Stimulated activated CD8-positive, alpha-beta memory T cell treated with anti-CD3 and anti-CD28 coated beads, Interleukin-4, amount 100 ng/mL, for 48 hours (primary cell): Measurements from ENCODE around the gene C13orf42.
"Not testable (repeated sequence)": the region's sequence is repeated elsewhere in the genome, so short reads cannot be mapped to it uniquely, and the experiment has no call there.

Experiments used
- DNase-seq: peaks from one replicate; pipeline ENCODE4 v3.0.0-alpha.2; 2020

Gene C13orf42

DNA sequence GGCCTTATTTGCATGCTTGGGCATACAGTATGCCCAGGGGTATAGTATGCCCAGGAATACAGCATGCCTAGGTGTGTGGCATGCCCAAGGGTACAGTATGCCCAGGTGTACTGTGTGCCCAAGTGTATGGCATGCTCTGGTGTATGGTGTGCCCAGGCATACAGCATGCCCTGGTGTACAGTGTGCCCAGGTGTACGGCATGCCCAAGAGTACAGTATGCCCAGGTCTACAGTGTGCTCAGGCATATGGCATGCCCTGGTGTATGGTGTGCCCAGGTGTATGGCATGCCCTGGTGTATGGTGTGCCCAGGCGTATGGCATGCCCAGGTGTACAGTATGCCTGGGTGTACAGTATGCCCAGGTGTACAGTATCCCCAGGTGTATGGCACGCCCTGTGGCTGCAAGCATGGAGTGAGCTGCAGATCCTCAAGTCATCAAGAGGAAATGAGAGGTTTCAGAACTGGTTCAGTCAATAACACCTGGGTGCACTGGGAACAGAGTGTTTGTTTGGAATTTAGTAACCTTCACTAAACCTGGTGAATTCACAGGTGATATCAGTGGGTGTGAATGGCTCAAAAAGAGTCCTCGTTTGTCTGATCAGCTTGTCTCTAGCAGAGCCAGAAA, 7.8 kb upstream of the C13orf42 start:
- no peak for DNase-seq

DNA sequence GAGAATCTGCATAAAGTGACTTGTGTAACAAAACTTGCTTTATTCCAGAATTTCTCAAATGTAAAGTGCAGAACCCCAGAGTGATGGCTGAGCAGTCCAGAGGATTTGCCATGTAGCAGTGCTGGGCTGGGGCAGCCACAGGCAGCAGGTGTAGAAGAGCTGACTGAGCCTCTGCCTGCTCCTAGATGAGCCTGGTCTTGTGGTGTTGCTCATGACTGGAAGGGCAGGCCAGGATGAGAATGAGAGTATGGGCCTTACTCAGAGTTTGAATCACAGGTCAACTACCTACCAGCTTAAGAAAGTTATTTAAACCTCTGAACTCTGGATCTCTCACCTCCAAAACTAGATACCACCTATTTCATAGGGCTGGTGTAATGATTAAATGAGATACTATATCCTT, 2.9 kb upstream of the C13orf42 start:
- DNase-seq = no peak

- DNase-seq = no peak
Observed at GRCh38 chr13:51113186-51113881, 2.3 kb upstream of the C13orf42 start.

GRCh38 chr13:51112771-51113170, 1.7 kb upstream of the C13orf42 start:
- no peak for DNase-seq

DNA sequence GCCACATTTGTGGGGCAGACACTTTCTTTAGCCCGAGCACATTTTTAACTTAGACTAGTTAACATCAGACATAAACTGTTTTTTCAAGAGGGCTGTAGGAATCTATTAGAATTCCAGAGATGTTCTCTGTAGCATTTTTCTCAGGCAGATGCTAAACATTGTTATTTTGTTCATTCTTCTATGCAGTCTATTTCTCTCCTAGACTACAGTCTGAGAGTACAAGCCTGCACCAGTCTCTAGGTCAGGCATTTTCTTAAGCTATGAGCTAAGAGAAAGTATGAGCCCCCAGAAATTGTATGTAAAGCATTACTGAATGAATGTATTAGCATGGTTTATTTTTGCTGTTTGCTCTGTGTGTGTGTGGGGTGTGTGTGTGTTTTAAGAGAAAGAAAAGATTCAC, 923 bp upstream of the C13orf42 start:
- no peak for DNase-seq

DNA sequence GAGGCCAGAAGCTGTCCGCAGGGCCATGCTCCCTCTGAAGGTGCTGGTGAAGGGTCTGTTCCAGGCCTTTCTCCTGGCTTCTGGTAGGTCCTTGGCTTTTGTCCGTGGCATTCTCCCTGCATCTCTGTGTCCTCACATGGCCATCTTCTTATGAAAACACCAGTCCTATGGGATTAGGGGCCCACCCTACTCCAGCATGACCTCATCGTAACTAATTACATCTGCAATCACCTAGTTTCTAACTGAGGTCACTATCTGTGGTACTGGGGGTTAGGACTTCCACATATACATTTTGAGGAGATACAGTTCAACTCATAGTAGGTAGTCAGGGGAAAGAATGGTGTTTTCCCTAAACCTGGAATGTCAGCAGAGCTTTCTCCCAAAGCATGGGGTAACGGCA, 3.1 kb downstream of the C13orf42 start:
- no peak for DNase-seq

DNA sequence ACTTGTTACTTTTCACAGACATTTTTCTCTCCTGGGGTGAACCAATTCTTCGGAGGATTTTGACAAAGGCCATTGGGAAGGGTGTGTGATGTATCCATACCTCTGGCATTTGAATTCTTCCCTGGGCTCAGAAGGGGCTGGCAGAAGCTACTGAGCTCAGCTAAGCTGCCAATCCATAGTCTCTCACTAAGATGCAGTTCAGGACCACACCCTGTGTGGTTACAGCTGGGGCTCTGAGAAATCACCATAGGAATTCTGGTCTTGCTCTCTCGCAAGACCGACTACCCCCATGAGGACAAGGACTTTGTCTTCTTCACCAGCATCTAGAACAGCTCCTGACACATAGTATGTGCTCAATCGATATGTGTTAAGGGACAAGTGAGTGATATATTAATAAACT, 6.0 kb downstream of the C13orf42 start:
- no peak for DNase-seq

DNA sequence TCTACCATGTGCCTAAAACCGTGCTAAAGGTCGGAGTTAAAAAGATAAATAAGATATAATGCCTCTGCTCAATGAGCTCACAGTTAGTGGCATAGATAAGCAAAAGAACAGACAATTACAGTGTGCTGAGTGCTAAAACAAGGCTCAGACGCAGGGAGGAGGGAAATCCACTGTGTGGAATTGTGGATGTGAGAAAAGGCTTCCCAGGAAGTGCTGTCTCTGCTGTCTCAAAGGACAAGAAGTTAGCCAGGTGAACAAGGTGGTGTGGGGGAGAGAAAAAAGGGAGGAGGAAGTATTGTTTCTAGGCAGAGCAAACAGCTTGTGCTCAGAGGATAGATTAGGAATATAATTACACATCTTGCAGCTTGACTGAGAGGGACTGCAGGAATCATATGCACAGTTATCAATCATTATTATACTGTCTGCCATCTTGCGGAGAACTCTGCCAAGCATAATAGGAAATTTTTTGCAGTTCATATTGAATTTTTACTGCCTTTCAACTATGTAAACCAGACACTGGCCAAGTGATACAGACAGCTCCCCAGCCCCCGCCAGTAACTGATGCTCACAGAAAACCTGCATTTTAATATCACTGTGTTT, 9.3 kb downstream of the C13orf42 start:
- no peak for DNase-seq

DNA sequence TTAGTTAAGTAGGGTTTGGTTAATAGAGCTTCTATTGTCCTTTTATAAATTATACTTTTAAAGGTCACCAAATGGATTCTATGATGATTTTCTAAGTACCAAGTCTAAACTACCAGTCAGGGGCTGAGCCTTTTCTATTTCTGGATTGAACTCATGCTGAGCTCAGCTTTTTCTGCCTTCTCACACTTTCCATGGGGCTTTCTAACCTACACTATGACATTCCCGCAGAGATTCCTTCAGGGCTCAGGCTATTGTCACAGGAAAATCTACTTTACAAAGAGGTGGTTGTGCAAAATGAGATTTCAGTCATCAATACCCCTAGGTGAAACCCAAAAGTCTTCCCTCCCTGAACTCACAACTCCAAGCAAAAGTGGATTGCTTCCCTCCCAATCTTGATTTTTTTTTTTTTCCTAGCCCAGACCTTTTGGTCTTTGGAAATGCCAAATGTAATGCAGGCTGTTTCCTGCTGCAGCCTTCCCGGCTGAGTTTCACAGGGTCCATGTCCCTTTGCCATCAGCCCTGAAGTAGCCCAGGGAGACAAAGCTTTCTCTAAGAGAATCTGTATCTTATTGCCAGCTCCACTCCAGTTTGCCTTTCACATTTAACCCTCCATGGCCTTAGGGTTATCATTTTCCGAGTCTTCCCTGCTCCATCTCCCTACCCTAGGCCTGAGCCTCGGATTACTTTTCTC, 13.6 kb downstream of the C13orf42 start:
- DNase-seq = no peak

GRCh38 chr13:51096131-51096530, 14.9 kb downstream of the C13orf42 start:
- no peak for DNase-seq

- DNase-seq = no peak
Observed at GRCh38 chr13:51093574-51093973, 17.5 kb downstream of the C13orf42 start.

GRCh38 chr13:51091839-51092238, 19.2 kb downstream of the C13orf42 start:
- no peak for DNase-seq

GRCh38 chr13:51083706-51084105, 27.4 kb downstream of the C13orf42 start:
- no peak for DNase-seq

DNA sequence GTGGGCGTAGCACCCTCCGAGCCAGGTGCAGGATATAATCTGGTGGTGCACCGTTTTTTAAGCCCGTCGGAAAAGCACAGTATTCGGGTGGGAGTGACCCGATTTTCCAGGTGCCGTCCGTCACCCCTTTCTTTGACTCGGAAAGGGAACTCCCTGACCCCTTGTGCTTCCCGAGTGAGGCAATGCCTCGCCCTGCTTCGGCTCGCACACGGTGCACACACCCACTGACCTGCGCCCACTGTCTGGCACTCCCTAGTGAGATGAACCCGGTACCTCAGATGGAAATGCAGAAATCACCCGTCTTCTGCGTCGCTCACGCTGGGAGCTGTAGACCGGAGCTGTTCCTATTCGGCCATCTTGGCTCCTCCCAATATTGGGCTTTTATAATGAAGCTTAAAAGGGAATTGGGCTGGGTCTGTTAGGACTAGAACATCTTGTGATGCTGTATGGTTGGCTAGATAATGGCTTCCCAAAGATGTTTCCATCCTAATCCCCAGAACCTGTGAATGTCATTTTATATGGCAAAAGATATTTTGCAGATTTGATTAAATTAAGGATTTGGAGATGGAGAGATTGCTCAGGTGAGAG, 30.5 kb downstream of the C13orf42 start:
- DNase-seq = not testable (repeated sequence)

GRCh38 chr13:51071493-51071892, 39.6 kb downstream of the C13orf42 start:
- no peak for DNase-seq

DNA sequence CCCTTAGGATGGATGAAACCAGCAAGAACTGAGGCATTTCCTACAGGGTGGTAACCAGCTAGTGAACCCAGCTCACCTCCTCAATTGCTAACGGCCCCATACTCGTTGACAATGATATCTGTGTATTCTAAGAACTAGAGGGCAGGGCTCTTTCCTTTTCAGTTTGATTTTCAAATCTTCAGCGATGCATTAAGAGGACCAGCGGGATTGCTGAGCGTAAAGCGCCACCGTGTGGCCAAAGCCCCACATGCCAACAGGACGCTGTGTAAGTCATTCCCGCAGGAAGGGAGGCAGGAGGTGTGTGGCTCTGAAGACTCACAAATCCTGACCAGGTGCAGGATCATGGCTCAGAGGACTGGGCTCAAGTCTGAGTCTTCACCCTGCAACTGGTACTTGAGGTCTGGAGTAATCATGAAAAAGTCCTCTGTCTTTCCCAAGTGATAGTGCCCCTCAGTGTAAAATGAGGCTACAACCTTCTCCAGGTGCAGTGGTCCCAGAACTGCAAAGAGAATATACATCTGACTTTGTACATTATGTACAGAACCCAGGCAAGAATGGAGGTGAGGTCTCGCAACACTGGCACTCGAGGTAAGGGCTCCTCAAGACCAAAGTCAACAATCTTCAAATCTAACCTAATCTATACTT, 40.9 kb downstream of the C13orf42 start:
- peak; percentile 88 for DNase-seq

GRCh38 chr13:51068501-51068900, 42.6 kb downstream of the C13orf42 start:
- DNase-seq = no peak

DNA sequence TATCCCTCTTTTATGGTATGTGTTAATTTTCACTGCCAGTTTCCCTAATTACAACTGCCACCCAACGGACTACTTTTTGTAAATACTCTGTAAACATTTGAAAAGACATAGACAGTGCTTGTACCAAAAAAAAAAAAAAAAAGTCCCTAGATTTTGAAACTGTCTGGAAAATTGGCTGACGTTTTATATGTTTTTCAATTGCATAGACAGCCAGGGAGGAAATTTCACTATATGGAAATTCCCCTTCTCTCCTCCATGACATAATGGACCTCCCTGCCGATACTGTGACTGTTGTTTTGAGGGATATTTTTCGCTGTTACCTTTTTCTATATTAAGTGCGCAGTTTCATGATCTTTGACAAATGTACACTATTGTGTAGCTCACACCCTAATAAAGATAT, 43.4 kb downstream of the C13orf42 start:
- DNase-seq = no peak

DNA sequence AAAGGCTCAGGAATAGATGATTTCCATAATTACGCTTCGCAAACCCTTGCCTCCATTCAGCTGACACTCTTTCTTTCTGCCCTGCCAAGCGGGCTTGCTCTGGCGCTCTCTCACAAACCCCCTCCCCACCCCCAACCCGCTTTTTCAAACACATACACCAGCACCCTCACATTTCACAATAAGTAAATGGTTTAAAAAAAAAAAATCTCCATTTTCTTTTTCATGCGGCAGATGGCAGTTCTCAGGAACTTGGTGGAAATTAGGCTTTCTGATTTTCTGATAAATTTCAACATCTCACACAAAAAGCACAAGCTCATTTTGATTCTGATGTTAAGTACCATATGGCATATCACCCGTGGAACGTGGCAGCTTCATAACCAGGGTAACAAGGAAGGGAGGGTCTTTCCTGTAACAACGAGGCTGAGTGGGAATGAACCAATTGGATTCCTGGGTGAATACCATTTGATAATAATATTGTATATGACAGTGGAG, 43.8 kb downstream of the C13orf42 start:
- no peak for DNase-seq

GRCh38 chr13:51066091-51066831, 44.8 kb downstream of the C13orf42 start:
- DNase-seq = no peak

DNA sequence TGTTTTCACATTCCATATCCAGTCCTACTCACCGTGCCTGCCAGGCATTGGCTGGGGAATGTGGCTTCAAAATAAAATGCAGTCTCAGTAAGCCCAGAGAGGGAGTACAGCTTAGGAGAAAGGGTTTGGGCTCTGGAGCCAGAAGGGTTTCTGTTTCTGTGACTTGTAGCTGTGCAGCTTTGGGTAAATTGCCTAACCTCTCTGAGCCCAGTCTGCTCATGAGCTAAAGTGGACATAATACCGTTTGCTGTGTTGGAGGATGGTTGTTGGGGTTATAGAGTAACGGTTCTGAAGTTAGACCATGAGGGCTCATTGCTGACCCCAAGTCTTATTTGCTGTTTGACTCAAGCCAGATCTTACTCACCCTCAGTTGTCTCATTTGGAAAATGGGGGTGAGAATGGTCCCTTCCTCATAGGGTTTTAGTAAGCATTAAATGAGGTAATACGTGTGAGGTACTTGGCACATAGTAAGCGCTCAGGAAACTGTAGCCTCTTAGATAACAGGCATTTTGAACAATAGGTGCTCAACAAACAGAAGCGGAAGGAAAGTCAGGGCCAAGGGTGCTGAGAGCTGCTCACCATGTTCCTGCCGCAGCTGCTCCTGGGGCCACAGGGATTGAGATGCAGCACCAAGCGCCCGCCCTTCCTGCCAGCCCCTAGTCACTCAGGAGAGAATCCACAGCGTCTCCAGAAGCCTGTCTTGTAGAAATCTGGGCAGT, 45.5 kb downstream of the C13orf42 start:
- no peak for DNase-seq
